ENCODE results near the gene KLHL22. TPM values are rescaled to one million over a fixed set of nuclear protein-coding genes. Genes with fewer than 3 reads are reported as not detected.

Gene KLHL22
- total and polyA plus RNA-seq, 2 of the 13 experiments (the other 11 are each of a cell fraction or from before 2014, with no cell fraction given) = 10.9 to 14.8 TPM

GRCh38 chr22:20434773-20435172, 60.8 kb downstream of the KLHL22 start:
- 82% methylated on average over 3 of the region's 3 CpGs for WGBS (ENCODE audit: low lambda C conversion rate)
- POLR2A ChIA-PET = no interaction called here
- no peak overlapping the region for H3K9ac ChIP-seq (ENCODE audit: insufficient read depth, low read depth, low read length)
- H3K4me1 ChIP-seq (ENCODE audit: insufficient read depth, low read length) = peaks cover 45% of the 10 kb centered on the region
- H3K36me3 ChIP-seq (replicated peaks in 1 of 2; ENCODE audit: control insufficient read depth in 1 of 2, insufficient read depth in 2 of 2, low read length in 2 of 2) = peaks cover 3 to 4% of the 10 kb centered on the region in 2 experiments; a peak in 3 of 5 replicates
- BruUV-seq (replicated peaks) = TSS peak; percentile 42
- peaks cover 20% of the 10 kb centered on the region for H3K79me2 ChIP-seq (ENCODE audit: insufficient read depth, low read length)
- peaks cover 15% of the 10 kb centered on the region for H4K20me1 ChIP-seq (ENCODE audit: insufficient read depth, low read length)
- no peaks in the 10 kb centered on the region for H3K9me3 ChIP-seq (ENCODE audit: low read length)
- DNase-seq (ENCODE audit: low spot score) (no peak), ATAC-seq (no peak), FAIRE-seq (no peak)
- no peak overlapping the region for H3K4me2 ChIP-seq (ENCODE audit: low read depth, low read length)
- H2AFZ ChIP-seq (ENCODE audit: low read length) = no peak overlapping the region
- no peaks in the 10 kb centered on the region for H3K27me3 ChIP-seq (ENCODE audit: control insufficient read depth in 1 of 2, insufficient read depth in 2 of 2, low read length in 2 of 2)
- TF ChIP-seq ATF7 (IDR thresholded peaks at IDR 0.05) (peak; percentile 74), ATF7 (CRISPR knock-in tag; IDR thresholded peaks at IDR 0.05) (no peak), ZNF138 (CRISPR knock-in tag; IDR thresholded peaks at IDR 0.05; ENCODE audit: low read depth) (no peak)
- CTCF ChIA-PET (ENCODE audit: low intra/inter-chr PET ratio, low total read pairs) = no interaction called here
- intact Hi-C loops (cut with micrococcal nuclease; ENCODE audit: unreplicated experiment) (no loop called here), in situ Hi-C loops (cut with HindIII; ENCODE audit: extremely low pct_ligation_motif_present, low pct_unique_long_range_greater_than_20kb) (no loop called here)
- no peak overlapping the region for H3K4me3 ChIP-seq (replicated peaks in 1 of 3; ENCODE audit: insufficient read depth in 1 of 3, low read depth in 2 of 3, low read length in 3 of 3)
- H3K27ac ChIP-seq (ENCODE audit: extremely low read length, insufficient read depth, low read length) = no peak overlapping the region

GRCh38 chr22:20434264-20434751, 61.3 kb downstream of the KLHL22 start:
- POLR2A ChIA-PET = interaction anchor here (1.9 kb wide), 1 partner anchor 16 kb away, joined by 4 read pairs; no protein-coding TSS in a partner anchor
- Histone ChIP-seq H3K27ac (ENCODE audit: extremely low read length, insufficient read depth, low read length) (no peak overlapping the region), H3K4me3 (replicated peaks in 1 of 3; ENCODE audit: insufficient read depth in 1 of 3, low read depth in 2 of 3, low read length in 3 of 3) (no peak overlapping the region), H3K79me2 (ENCODE audit: insufficient read depth, low read length) (peaks cover 20% of the 10 kb centered on the region), H3K27me3 (ENCODE audit: control insufficient read depth in 1 of 2, insufficient read depth in 2 of 2, low read length in 2 of 2) (no peaks in the 10 kb centered on the region), H3K36me3 (replicated peaks in 1 of 2; ENCODE audit: control insufficient read depth in 1 of 2, insufficient read depth in 2 of 2, low read length in 2 of 2) (peaks cover 5 to 8% of the 10 kb centered on the region in 2 experiments; a peak in 3 of 5 replicates), H3K4me1 (ENCODE audit: insufficient read depth, low read length) (peaks cover 43% of the 10 kb centered on the region), H4K20me1 (ENCODE audit: insufficient read depth, low read length) (peaks cover 15% of the 10 kb centered on the region), H3K9me3 (ENCODE audit: low read length) (no peaks in the 10 kb centered on the region), H3K9ac (ENCODE audit: insufficient read depth, low read depth, low read length) (no peak overlapping the region), H2AFZ (ENCODE audit: low read length) (no peak overlapping the region), H3K4me2 (ENCODE audit: low read depth, low read length) (no peak overlapping the region)
- in situ Hi-C loops (cut with HindIII; ENCODE audit: extremely low pct_ligation_motif_present, low pct_unique_long_range_greater_than_20kb) = no loop called here
- intact Hi-C loops (cut with micrococcal nuclease; ENCODE audit: unreplicated experiment) = no loop called here
- DNase-seq (ENCODE audit: low spot score) (no peak), FAIRE-seq (no peak), ATAC-seq (no peak)
- TF ChIP-seq AKNA (CRISPR knock-in tag; IDR thresholded peaks at IDR 0.05; ENCODE audit: borderline replicate concordance) (no peak), DMAP1 (CRISPR knock-in tag; IDR thresholded peaks at IDR 0.05) (no peak), ADNP (CRISPR knock-in tag; IDR thresholded peaks at IDR 0.05) (no peak), ZNF749 (CRISPR knock-in tag; IDR thresholded peaks at IDR 0.05; ENCODE audit: borderline replicate concordance) (no peak), PHF5A (CRISPR knock-in tag; IDR thresholded peaks at IDR 0.05; ENCODE audit: low read depth, unreplicated experiment) (no peak)
- TF ChIP-seq, protein P1, sequence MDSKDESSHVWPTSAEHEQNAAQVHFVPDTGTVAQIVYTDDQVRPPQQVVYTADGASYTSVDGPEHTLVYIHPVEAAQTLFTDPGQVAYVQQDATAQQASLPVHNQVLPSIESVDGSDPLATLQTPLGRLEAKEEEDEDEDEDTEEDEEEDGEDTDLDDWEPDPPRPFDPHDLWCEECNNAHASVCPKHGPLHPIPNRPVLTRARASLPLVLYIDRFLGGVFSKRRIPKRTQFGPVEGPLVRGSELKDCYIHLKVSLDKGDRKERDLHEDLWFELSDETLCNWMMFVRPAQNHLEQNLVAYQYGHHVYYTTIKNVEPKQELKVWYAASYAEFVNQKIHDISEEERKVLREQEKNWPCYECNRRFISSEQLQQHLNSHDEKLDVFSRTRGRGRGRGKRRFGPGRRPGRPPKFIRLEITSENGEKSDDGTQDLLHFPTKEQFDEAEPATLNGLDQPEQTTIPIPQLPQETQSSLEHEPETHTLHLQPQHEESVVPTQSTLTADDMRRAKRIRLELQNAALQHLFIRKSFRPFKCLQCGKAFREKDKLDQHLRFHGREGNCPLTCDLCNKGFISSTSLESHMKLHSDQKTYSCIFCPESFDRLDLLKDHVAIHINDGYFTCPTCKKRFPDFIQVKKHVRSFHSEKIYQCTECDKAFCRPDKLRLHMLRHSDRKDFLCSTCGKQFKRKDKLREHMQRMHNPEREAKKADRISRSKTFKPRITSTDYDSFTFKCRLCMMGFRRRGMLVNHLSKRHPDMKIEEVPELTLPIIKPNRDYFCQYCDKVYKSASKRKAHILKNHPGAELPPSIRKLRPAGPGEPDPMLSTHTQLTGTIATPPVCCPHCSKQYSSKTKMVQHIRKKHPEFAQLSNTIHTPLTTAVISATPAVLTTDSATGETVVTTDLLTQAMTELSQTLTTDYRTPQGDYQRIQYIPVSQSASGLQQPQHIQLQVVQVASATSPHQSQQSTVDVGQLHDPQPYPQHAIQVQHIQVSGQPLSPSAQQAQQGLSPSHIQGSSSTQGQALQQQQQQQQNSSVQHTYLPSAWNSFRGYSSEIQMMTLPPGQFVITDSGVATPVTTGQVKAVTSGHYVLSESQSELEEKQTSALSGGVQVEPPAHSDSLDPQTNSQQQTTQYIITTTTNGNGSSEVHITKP (CRISPR knock-in tag; IDR thresholded peaks at IDR 0.05; ENCODE audit: low read depth) = no peak
- CTCF ChIA-PET (ENCODE audit: low intra/inter-chr PET ratio, low total read pairs) = no interaction called here
- BruUV-seq (replicated peaks) = no TSS peak
- 99% methylated on average over 11 of the region's 12 CpGs for WGBS (ENCODE audit: low lambda C conversion rate)

Data from HepG2 (cell line).